Ascending aorta (tissue), 2 donors: Measurements from ENCODE around the gene SNN. TPM values are rescaled to one million over a fixed set of nuclear protein-coding genes. Genes with fewer than 3 reads are reported as not detected.

Source experiments
- DNase-seq, 2 donors: peaks; one replicate each; pipeline ENCODE4 v3.0.0-alpha.2; 2019; ENCODE audit warnings: low spot score in 2 of 2
- H3K27ac ChIP-seq, 2 donors: fragments of 200-600 bp; sonication (generic); one replicate each; pipeline ENCODE4 v1.5.1; 2016 to 2017; ENCODE audit warnings: mild to moderate bottlenecking in 1 of 2
- H3K27me3 ChIP-seq: fragments of 200-600 bp; sonication (generic); one replicate; pipeline ENCODE4 v1.5.1; 2017
- H3K36me3 ChIP-seq, 2 donors: fragments of 200-600 bp; sonication (generic); one replicate each; pipeline ENCODE4 v1.5.1; 2016
- H3K4me1 ChIP-seq, 2 donors: fragments of 200-600 bp; sonication (generic); one replicate each; pipeline ENCODE4 v1.5.1; 2016 to 2017; ENCODE audit warnings: mild to moderate bottlenecking in 1 of 2
- H3K4me3 ChIP-seq, 2 donors: fragments of 200-600 bp; sonication (generic); one replicate each; pipeline ENCODE4 v1.5.1; 2016 to 2017; ENCODE audit warnings: mild to moderate bottlenecking in 1 of 2
- H3K9me3 ChIP-seq, 2 donors: fragments of 200-600 bp; sonication (generic); one replicate each; pipeline ENCODE4 v1.5.1; 2016
- CTCF ChIP-seq, 3 experiments: fragments of 200-600 bp in 2 of 3; fragments of 450-650 bp in 1 of 3; sonication (generic) in 2 of 3; IDR thresholded peaks; one replicate each; pipeline ENCODE4 v1.5.1; 2016 to 2019; ENCODE audit warnings: antibody characterized with exemption in 3 of 3, mild to moderate bottlenecking in 1 of 3, moderate library complexity in 1 of 3
- intact Hi-C: fragments of 100-400 bp; cut with DNase I; formaldehyde crosslinking; loops from one replicate; pipeline ENCODE4 v1.15.1; 2023
- total RNA-seq: library from RNA; depleted of rRNA; stranded (reverse); fragments of >200 nt; gene quantifications from one replicate; pipeline ENCODE4 v1.1.0, GENCODE V29; 2016

The SNN gene
- total RNA-seq, 1 donor from 2014 or later: 2.1 TPM

DNA sequence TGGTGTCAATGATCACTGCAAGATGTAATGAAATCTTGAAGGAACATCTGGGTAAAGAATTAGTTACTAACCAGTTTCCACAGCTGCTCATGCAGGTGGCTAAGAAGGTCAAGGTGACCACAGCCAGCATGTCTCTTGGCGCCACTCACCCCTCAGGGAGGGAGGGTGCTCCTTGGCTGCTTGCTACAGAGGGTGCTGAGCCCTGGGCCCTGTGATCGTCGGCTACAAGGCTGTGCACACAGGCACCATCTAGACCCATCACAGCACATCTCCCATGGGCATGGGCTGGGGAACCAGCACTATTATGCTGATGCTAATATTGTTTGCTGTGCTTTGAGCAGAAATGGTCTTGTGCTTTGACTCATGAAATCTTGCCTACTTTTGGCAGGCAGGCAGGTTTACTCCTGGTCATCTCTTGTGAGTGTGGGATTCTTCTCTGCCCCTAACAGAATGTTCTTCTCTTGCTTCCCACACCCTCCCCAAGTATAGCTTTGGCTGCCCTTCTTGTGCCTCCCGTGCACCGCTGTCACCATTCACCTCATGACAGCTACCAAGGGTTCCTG, 38.0 kb downstream of the SNN start:
- Histone ChIP-seq H3K9me3 (no peaks in the 10 kb centered on the region), H3K4me3 (no peak overlapping the region), H3K36me3 (peaks cover 3 to 21% of the 10 kb centered on the region in 2 donors), H3K27me3 (no peaks in the 10 kb centered on the region), H3K4me1 (no peaks in the 10 kb centered on the region), H3K27ac (no peak overlapping the region)
- no peak for DNase-seq
- TF ChIP-seq CTCF (IDR thresholded peaks at IDR 0.05): no peak
- intact Hi-C loops: no loop called here

DNA sequence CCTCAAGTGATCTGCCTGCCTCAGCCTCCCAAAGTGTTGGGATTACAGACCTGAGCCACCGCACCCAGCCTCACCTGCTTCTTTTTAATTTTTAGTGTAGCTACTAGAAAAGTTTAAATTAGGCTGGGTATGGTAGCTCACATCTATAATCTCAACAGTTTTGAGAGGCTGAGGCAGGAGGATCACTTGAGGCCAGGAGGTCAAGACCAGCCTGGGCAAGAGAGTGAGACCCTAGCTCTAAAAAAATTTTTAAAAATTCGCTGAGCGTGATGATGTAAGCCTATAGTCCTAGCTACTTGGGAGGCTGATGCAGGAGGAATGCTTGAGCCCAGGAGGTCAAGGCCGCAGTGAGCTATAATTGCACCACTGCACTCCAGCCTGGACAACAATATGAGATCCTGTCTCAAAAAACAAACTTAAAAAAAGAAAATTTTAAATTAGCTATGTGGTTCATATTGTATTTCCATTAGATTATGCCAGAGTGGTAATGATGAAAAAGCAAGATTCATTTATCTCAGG, 39.5 kb downstream of the SNN start:
- TF ChIP-seq CTCF (IDR thresholded peaks at IDR 0.05): no peak
- Histone ChIP-seq H3K27ac (no peak overlapping the region), H3K4me3 (no peak overlapping the region), H3K4me1 (no peaks in the 10 kb centered on the region), H3K36me3 (peaks cover 6 to 25% of the 10 kb centered on the region in 2 donors), H3K9me3 (no peaks in the 10 kb centered on the region), H3K27me3 (no peaks in the 10 kb centered on the region)
- intact Hi-C loops: no loop called here
- no peak for DNase-seq

DNA sequence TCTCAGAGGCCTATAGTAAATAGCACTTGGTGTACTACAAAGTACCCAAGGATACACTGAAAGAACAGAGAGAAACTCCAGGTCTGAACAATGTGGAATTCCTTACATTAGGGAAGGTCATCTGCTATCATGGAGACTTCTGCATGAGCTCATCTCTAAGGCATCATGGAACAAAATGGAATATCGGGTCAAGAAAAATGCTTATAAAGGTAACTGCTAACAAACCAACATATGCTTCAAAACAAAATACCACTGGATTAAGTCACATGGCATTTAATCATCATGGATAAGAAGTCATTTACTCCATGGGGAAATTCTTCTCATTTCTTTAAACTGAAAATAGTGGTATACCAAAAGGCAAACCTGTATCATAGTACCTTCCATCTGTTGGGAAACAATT, 40.2 kb downstream of the SNN start:
- Histone ChIP-seq H3K27ac (no peak overlapping the region), H3K4me1 (no peaks in the 10 kb centered on the region), H3K9me3 (no peaks in the 10 kb centered on the region), H3K27me3 (no peaks in the 10 kb centered on the region), H3K36me3 (peaks cover 6 to 29% of the 10 kb centered on the region in 2 donors), H3K4me3 (no peak overlapping the region)
- intact Hi-C loops: no loop called here
- no peak for DNase-seq
- no peak for TF ChIP-seq CTCF (IDR thresholded peaks at IDR 0.05)

- no peaks in the 10 kb centered on the region for H3K27me3 ChIP-seq
- no peak overlapping the region for H3K4me3 ChIP-seq
- no peaks in the 10 kb centered on the region for H3K4me1 ChIP-seq
- H3K27ac ChIP-seq: no peak overlapping the region
- no peak for TF ChIP-seq CTCF (IDR thresholded peaks at IDR 0.05)
- no peaks in the 10 kb centered on the region for H3K9me3 ChIP-seq
- peaks cover 14 to 31% of the 10 kb centered on the region in 2 donors for H3K36me3 ChIP-seq
- no peak for DNase-seq
- intact Hi-C loops: loop anchor here (2.0 kb wide), 1 partner anchor 181 kb away; no protein-coding TSS in a partner anchor
Measured at GRCh38 chr16:11711662-11712061, 43.4 kb downstream of the SNN start.

DNA sequence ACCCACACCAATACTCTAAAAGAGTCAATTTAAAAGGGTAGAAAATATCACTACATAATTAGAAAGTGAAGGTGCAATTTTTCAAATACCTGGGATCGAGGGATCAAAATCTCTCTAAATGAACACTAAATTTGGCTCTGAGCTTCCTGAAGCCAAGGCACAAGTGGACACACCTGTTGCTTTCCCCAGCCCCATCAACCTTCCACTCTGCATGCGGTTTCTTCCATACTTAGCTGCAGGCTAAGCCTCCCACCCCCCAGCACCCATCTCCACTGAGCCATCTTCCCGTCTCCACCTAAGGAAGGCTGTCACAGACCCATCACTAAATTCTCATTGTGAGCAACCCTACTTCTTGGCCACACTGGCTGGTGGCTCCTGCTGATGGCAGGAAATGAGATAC, 43.9 kb downstream of the SNN start:
- Histone ChIP-seq H3K27me3 (no peaks in the 10 kb centered on the region), H3K9me3 (no peaks in the 10 kb centered on the region), H3K4me3 (no peak overlapping the region), H3K4me1 (no peaks in the 10 kb centered on the region), H3K27ac (no peak overlapping the region), H3K36me3 (peaks cover 14 to 31% of the 10 kb centered on the region in 2 donors)
- intact Hi-C loops: loop anchor here (2.0 kb wide), 1 partner anchor 181 kb away; no protein-coding TSS in a partner anchor
- no peak for DNase-seq
- no peak for TF ChIP-seq CTCF (IDR thresholded peaks at IDR 0.05)
